ENCODE measurements around the gene FAM187B.

The FAM187B gene

GRCh38 chr19:35228177-35228930 is at the start of gene FAM187B:
TSS of gene FAM187B (minus strand) at chr19:35228739. CDS start at chr19:35228680, 59 bp downstream.
- DNase-seq, result no peak

DNA sequence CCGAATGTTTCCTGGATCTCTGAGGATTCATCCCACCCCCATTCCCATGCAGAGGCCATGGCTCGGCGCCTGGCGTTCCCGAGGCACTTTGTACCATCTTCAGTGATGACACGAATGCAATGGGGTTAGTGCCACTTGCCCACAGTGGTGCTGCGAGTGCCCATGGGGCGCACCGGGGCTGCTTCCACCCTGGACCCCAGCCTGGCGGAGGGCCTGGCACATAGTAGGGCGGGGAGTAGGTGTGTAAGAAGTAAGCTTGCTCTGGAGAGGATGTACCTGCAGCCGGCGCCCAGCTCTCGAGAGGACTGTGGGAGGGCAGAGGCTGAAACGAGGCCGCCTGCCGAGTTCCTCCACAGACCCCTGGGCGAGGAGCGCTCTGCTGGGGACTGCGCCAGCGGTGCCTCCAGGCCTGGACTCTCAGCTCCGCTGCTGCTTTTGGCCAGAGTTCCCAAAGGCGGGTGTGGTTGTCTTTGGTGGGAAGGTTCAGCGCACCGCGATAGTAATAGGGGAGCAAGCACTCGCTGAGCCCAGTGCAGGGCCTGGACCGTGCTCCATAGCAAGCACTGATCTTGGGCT is 48.3 kb upstream of the FAM187B start:
- DNase-seq, result no peak

DNA sequence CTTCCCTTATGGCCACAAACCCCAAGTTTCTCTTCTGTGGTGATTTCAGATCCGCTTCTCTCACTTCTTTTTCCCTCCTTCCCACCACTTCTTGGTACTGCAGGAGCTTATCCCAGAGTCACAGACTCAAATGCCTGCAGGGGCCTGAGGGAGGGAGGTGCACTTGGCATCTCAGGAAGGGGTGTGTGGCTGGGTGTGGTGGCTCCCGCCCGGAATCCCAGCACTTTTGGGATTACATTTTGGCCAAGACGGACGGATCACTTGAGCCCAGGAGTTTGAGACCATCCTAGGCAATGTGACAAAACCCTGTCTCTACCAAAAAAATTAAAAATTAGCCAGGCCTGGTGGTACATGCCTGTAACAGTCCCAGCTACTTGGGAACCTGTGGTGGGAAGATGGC is 45.8 kb upstream of the FAM187B start:
- no peak for DNase-seq

DNA sequence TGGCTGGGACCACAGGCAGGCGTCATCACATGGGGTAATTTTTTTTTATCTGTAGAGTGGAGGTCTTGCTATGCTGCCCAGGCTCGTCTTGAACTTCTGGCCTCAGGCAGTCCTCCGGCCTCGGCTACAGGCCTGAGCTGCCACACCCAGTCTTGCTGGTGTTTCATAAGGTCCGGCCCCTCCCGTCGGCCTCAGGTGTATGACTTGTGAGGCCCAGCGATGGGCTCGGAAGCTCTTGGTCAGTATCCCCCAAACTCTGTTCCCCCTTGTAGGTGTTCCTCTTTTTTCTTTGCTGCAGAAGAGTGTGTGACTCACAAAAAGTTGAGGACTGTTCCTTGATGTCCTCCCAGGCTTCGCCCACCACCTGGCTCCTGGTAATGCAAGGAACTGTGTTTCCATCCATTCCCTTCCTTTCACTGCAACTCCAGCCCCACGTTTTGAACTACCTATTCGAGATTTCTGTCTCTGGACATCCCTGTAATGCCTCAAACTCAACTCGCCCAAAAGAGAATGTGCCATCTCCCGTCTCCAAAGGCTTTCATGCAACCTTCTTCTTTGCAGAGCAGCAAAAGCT is 45.2 kb upstream of the FAM187B start:
- DNase-seq, result no peak

- no peak for DNase-seq
Observed at GRCh38 chr19:35272954-35273649, 44.6 kb upstream of the FAM187B start.

DNA sequence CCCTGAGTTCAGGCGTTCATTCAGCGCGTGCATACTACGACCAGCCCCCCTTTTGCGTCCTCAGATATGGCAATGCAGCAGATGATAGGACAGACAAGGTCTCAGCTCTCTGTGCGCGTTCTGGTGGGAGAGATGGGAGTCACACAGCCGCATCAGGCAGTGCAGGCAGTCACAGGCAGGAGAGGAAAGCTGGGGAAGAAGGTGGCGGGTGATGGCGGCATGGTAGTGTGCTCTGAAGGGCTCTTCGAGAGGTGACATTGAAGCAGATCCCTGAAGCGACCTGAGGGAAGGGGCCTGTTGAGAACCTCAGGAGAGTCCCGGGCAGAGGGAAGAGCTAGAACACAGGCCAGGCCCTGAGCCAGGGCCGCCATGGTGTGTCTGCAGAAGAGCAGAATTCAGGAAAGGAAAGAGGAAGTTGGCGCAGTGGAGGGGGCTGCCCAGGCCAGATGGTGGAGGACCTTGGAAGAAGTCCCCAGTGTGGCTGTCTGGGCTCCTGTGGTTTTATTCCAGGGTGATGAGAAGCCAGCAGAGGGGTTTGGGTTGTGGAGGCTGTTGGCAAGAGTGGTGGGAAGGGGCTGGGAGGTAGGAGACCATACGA is 43.7 kb upstream of the FAM187B start:
- DNase-seq, result no peak

- no peak for DNase-seq
Observed at GRCh38 chr19:35271546-35271945, 43.0 kb upstream of the FAM187B start.

DNA sequence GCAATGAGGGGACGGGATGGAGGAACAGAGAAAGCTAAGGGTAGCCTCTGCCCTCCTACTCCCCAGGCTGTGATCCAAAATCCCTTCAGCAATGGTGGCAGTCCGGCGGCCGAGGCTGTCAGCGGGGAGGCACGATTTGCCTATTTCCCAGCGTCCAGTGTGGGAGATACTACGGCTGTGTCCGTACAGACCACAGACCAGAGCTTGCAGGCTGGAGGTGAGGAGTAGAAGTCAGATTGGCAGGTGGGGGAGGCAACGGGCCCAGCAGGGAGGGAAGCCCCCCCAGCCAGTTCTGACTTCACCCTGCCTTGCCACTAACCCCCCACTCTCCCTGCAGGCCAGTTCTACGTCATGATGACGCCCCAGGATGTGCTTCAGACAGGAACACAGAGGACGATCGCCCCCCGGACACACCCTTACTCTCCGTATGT is 41.9 kb upstream of the FAM187B start:
- DNase-seq, result no peak

DNA sequence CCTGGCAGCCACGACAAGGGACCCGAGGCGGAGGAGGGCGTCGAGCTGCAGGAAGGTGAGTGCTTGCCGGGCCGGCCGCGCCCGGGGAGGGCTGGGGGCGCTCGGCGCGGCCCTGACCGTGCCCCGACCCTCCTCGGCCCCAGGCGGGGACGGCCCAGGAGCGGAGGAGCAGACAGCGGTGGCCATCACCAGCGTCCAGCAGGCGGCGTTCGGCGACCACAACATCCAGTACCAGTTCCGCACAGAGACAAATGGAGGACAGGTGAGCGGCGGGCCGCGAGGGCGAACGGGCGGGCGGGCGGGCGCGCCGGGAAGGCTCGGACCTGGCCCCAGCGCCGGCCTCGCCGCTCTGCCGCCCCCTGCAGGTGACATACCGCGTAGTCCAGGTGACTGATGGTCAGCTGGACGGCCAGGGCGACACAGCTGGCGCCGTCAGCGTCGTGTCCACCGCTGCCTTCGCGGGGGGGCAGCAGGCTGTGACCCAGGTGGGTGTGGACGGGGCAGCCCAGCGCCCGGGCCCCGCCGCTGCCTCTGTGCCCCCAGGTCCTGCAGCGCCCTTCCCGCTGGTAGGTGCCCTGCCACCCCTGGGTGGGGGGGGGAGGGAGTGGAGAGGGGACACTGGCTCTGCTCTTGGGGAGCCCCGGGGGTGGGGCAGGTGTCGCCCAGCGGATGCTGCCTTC is 41.0 kb upstream of the FAM187B start:
- DNase-seq, result peak; percentile 39

DNA sequence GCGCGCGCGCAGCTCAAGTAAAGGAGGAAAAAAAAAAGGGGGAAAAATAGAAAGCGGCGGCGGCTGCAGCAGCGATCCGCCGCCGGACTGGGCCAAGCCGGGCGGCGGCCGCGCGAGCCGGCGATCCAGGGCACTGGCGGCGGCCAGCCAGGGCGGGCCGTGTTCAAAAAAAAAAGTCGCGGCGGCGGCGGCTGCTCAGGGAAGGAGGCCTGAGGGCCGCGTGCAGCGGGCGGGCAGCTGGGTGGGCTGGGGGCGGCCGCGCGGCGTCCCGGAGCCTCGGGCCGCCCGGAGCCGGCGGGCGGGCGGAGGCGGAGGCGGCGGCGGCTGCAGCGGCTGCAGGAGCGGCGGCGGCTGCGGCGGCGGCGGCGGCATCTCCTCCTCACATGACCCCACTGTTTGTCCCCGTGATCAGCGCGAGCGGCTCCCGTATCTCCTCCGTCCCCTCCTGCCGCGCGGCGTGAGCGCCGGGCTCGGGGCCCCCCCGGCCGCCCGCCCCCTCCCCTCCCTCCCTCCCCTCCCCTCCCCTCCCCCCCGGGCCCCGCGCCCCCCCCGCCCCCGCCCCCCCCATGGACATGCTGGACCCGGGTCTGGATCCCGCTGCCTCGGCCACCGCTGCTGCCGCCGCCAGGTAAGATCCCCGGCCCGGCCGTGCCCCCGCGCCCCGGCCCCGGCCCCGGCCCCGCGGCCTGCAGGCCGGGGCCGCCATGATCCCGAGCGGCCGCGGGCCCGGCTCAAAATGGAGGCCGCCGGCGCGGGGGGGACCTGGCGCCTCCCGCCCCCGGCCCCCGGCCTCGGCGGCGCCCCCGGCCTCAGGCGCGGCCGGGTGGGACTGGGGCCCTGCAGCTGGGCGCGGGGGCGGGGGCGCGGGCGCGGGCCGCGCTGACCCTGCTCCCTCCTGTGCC is 40.2 kb upstream of the FAM187B start, which contains the start of gene USF2:
Gene USF2, plus strand, starts transcription at position 427 of the 902 bp plus-strand sequence. Its CDS starts 140 bp downstream, at position 567.
- DNase-seq, result no peak

- DNase-seq, result no peak
Observed at GRCh38 chr19:35267818-35268535, 39.4 kb upstream of the FAM187B start.

DNA sequence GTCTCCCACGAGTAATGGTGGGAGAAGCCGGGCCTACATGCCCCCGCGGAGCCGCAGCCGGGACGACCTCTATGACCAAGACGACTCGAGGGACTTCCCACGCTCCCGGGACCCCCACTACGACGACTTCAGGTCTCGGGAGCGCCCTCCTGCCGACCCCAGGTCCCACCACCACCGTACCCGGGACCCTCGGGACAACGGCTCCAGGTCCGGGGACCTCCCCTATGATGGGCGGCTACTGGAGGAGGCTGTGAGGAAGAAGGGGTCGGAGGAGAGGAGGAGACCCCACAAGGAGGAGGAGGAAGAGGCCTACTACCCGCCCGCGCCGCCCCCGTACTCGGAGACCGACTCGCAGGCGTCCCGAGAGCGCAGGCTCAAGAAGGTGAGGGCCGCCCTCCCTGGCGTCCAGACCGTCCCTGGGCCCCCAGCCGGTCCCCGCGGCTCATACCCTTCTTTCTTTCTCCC is 38.8 kb upstream of the FAM187B start:
- no peak for DNase-seq

DNA sequence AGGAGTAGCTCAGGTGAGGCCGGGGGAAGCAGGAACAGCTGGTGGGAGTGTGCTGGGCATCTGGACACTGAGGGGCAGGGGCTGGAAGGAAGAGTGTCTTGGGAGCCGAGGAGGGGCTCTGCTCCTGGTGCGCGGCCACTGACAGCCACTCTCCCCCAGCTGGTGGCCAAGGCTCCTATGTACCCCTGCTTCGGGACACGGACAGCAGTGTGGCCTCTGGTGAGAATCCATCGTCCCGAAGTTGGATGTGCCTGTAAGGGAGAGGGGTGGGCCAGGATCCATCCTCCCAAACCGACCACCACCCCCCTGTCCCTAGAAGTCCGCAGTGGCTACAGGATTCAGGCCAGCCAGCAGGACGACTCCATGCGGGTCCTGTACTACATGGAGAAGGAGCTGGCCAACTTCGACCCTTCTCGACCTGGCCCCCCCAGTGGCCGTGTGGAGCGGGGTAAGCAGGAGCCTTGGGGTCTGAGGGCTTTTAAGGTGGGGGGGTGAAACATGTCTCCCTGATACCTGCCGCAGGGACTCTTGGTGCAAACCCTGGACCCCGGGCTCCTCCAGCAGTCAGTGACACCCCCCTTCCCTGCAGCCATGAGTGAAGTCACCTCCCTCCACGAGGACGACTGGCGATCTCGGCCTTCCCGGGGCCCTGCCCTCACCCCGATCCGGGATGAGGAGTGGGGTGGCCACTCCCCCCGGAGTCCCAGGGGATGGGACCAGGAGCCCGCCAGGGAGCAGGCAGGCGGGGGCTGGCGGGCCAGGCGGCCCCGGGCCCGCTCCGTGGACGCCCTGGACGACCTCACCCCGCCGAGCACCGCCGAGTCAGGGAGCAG is 38.2 kb upstream of the FAM187B start:
- DNase-seq, result no peak

DNA sequence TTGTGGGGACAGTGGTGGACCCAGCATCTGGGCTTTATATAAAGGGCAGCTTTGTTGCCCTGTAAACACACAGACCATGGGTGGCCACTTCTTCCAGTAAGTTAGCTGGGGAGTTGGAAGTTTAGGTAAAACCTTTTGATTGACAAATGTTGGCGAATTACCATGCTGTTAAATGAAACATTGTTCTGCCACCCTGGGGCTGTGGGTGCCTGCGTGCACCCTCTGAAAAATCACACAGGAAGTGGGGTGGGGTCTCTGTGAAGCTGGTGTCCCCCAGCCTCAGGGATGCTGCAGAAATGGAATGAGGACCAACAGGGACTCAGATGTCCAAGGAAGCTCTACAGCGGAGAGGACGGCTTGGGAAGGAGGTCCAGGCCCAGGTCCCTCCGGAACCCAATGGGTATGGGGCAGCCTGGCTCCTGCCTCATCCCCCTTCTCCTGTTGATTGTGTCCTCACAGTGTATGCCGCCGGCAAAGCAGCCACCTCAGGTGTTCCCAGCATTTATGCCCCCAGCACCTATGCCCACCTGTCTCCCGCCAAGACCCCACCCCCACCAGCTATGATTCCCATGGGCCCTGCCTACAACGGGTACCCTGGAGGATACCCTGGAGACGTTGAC is 37.5 kb upstream of the FAM187B start:
- DNase-seq, result no peak

DNA sequence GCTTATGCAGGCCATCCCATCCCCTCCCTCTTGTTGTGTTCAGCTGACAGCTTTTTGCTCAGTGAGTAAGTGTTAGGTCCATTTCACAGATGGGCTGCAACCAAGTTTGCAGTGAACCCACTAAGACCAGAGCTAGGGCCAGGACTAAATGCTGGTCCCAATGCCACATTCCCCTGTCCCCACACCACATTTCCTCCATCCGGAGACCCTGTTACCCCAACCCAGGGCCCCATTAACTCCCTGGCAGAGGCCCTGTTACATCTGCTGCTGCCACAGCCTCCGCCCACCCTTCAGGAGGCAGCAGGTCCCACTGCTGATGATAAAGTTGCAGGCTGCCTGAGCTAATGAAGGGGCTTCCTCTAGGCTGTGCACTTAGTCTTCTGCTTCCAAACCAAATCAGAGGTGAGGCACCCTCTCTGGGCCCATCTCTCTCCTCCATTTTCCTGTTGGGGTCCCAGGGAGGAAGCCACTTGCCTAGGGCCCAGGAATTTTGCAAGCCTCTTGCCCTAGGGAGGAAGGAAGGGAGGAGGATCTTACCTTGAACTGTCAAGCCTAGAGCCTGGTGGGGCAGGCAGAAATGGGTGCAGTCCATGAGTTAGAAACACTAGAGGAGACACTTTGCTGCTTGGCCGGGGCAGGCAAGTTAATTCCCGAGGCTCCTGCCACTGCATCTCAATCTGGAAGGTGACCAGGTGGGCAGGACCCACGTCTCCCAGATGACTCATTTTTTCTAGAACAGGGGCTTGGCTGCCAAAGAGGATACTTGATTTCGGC is 36.8 kb upstream of the FAM187B start:
- no peak for DNase-seq

- DNase-seq, result no peak
Observed at GRCh38 chr19:35264268-35265125, 36.0 kb upstream of the FAM187B start.

DNA sequence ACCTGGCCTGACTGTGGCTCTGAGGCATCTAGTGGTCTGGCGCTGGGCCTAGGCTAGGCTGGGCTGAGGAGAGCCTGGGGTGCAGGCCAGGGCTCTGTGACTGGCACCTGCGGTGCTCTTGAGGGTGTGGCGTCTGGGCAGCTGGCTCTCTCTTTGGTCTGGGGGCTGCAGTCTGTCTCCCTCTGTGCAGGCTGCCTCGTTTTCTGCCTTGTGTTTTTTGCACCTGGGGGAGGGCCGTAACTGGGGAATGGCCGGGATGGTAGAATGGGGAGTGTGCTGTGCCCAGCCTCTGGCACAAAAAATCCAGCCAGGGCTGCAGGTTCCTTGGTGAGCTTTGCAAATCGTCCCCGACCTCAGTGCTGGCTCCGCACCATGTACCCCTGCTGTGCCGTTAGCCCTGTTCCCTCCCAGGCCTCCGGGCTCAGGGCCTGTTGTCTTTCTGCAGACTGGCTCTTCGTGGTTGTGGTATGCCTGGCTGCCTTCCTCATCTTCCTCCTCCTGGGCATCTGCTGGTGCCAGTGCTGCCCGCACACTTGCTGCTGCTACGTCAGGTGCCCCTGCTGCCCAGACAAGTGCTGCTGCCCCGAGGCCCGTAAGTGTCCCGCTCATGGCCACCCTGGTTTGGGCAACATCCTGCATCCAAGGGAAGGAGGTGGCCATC is 33.7 kb upstream of the FAM187B start:
- no peak for DNase-seq

All from SHP77 treated with DMSO at 0.1 percent for 48 hours (cell line).